DMS79 (cell line): ENCODE data around the gene SELE.
"Not testable (repeated sequence)": the region's sequence is repeated elsewhere in the genome, so short reads cannot be mapped to it uniquely, and the experiment has no call there.

Experiments
- DNase-seq: peaks from one replicate; lab custom pipeline; 2025; lab: John Stamatoyannopoulos, UW

Gene SELE

GRCh38 chr1:169723763-169724162, 10.1 kb downstream of the SELE start:
- DNase-seq = no peak

- DNase-seq = no peak
These were observed 11.1 kb downstream of the SELE start for GRCh38 chr1:169722779-169723178.

- not testable (repeated sequence) for DNase-seq
These were observed 18.8 kb downstream of the SELE start for GRCh38 chr1:169715100-169715499.

GRCh38 chr1:169713090-169713489, 20.8 kb downstream of the SELE start:
- DNase-seq = not testable (repeated sequence)

GRCh38 chr1:169712309-169712631, 21.6 kb downstream of the SELE start:
- no peak for DNase-seq

GRCh38 chr1:169711469-169712308, 22.2 kb downstream of the SELE start, which contains the start of gene SELL:
TSS of gene SELL (minus strand) at chr1:169711620. CDS start at chr1:169711498, 122 bp downstream.
- no peak for DNase-seq

GRCh38 chr1:169708647-169709046, 25.2 kb downstream of the SELE start:
- no peak for DNase-seq

GRCh38 chr1:169707912-169708604, 25.8 kb downstream of the SELE start:
- no peak for DNase-seq

- DNase-seq = no peak
These were observed 29.1 kb downstream of the SELE start for GRCh38 chr1:169704797-169705196.

- DNase-seq = no peak
These were observed 32.4 kb downstream of the SELE start for GRCh38 chr1:169701261-169702005.

- no peak for DNase-seq
These were observed 34.2 kb downstream of the SELE start for GRCh38 chr1:169699707-169700106.

GRCh38 chr1:169698976-169699375, 34.9 kb downstream of the SELE start:
- no peak for DNase-seq

GRCh38 chr1:169697755-169698154, 36.1 kb downstream of the SELE start:
- DNase-seq = no peak

- DNase-seq = no peak
These were observed 37.4 kb downstream of the SELE start for GRCh38 chr1:169696273-169697100.

GRCh38 chr1:169694304-169695075, 39.4 kb downstream of the SELE start:
- no peak for DNase-seq

- no peak for DNase-seq
These were observed 41.0 kb downstream of the SELE start for GRCh38 chr1:169692756-169693460.

GRCh38 chr1:169690489-169690888, 43.4 kb downstream of the SELE start:
- DNase-seq = no peak

GRCh38 chr1:169689395-169689794, 44.5 kb downstream of the SELE start:
- no peak for DNase-seq

GRCh38 chr1:169688377-169688776, 45.5 kb downstream of the SELE start:
- not testable (repeated sequence) for DNase-seq

- DNase-seq = no peak
These were observed 50.2 kb downstream of the SELE start for GRCh38 chr1:169683661-169684060.
